DOHH2 (cell line): ENCODE measurements around the gene ZNF30.

Experiments
- H3F3A ChIP-seq: fragments of 200-600 bp; sonication (generic), shearing (Covaris generic); 2 replicates; pipeline ENCODE4 v1.6.0; 2016; ENCODE audit warnings: antibody characterized with exemption, mild to moderate bottlenecking; ENCODE audit not compliant: control insufficient read depth, insufficient read depth
- H3K27ac ChIP-seq: fragments of 200-600 bp; sonication (generic); 2 replicates; pipeline ENCODE4 v1.5.1; 2014; ENCODE audit warnings: low read depth, mild to moderate bottlenecking, low read length, moderate library complexity
- H3K27me3 ChIP-seq: fragments of 200-600 bp; sonication (generic); 2 replicates; pipeline ENCODE4 v1.6.1; 2014; ENCODE audit warnings: mild to moderate bottlenecking, low read length, mixed read lengths; ENCODE audit not compliant: control insufficient read depth
- H3K36me3 ChIP-seq: fragments of 200-600 bp; sonication (generic); 2 replicates; pipeline ENCODE4 v1.6.1; 2014; ENCODE audit warnings: mild to moderate bottlenecking, low read length, moderate library complexity, mixed read lengths; ENCODE audit not compliant: control insufficient read depth
- H3K4me1 ChIP-seq: fragments of 200-600 bp; sonication (generic); 2 replicates; pipeline ENCODE4 v1.6.1; 2014; ENCODE audit warnings: mild to moderate bottlenecking, low read length, mixed read lengths; ENCODE audit not compliant: control insufficient read depth
- H3K4me2 ChIP-seq: fragments of 200-600 bp; sonication (generic); 2 replicates; pipeline ENCODE4 v1.6.0; 2014; ENCODE audit warnings: mild to moderate bottlenecking, low read length, moderate library complexity
- H3K4me3 ChIP-seq: fragments of 200-600 bp; sonication (generic); 2 replicates; pipeline ENCODE4 v1.5.1; 2014; ENCODE audit warnings: mild to moderate bottlenecking, low read length, mixed read lengths
- H3K79me2 ChIP-seq: fragments of 200-600 bp; sonication (generic); 2 replicates; pipeline ENCODE4 v1.6.1; 2014; ENCODE audit warnings: mild to moderate bottlenecking, low read length, mixed read lengths; ENCODE audit not compliant: control insufficient read depth
- H3K9me2 ChIP-seq: fragments of 200-600 bp; sonication (generic); replicated peaks from 2 replicates; pipeline ENCODE4 v1.6.1; 2014; ENCODE audit warnings: mild to moderate bottlenecking, low read length, mixed read lengths; ENCODE audit not compliant: control insufficient read depth
- H3K9me3 ChIP-seq: fragments of 200-600 bp; sonication (generic); 2 replicates; pipeline ENCODE4 v1.6.1; 2014; ENCODE audit warnings: antibody characterized with exemption, low read length, mixed read lengths; ENCODE audit not compliant: control insufficient read depth, insufficient read depth
- H4K20me1 ChIP-seq: fragments of 200-600 bp; sonication (generic); 2 replicates; pipeline ENCODE4 v1.6.0; 2014; ENCODE audit warnings: low read depth, mild to moderate bottlenecking, antibody characterized with exemption, low read length, moderate library complexity; ENCODE audit not compliant: control insufficient read depth, insufficient read depth
- EZH2phosphoT487 ChIP-seq: fragments of 200-600 bp; sonication (generic); IDR thresholded peaks from 2 replicates; pipeline ENCODE4 v1.6.1; 2017; ENCODE audit warnings: borderline replicate concordance, mild to moderate bottlenecking, antibody characterized with exemption, low read length, moderate library complexity, mixed read lengths
- TF ChIP-seq, protein P1 (sequence below): fragments of 200-600 bp; sonication (generic); IDR thresholded peaks from one replicate; pipeline ENCODE4 v1.5.1; 2014; ENCODE audit warnings: antibody characterized with exemption, mild to moderate bottlenecking, low read depth, low read length; ENCODE audit not compliant: poor library complexity, severe bottlenecking

ZNF30 gene

DNA sequence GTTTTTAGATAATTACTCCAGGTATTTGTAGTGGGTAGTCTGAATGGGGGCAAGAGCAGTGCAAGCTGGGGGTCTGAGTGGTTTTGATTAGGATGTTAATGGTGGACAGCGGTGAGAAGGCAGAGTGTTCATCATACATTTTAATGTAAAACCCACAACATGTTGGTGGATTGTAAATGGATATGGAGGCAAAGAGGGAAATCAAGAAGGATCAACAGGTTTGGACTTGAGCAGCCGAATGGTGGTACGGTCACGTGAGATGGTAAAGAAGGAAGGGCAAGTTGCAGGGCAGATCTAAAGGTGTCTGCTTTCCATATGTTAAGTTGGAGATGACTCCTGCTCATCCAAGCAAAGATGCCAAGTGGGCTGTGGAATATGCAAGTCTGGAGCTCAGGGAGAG lies 9.5 kb downstream of the ZNF30 start:
- no peak for TF ChIP-seq EZH2phosphoT487
- TF ChIP-seq, protein P1, sequence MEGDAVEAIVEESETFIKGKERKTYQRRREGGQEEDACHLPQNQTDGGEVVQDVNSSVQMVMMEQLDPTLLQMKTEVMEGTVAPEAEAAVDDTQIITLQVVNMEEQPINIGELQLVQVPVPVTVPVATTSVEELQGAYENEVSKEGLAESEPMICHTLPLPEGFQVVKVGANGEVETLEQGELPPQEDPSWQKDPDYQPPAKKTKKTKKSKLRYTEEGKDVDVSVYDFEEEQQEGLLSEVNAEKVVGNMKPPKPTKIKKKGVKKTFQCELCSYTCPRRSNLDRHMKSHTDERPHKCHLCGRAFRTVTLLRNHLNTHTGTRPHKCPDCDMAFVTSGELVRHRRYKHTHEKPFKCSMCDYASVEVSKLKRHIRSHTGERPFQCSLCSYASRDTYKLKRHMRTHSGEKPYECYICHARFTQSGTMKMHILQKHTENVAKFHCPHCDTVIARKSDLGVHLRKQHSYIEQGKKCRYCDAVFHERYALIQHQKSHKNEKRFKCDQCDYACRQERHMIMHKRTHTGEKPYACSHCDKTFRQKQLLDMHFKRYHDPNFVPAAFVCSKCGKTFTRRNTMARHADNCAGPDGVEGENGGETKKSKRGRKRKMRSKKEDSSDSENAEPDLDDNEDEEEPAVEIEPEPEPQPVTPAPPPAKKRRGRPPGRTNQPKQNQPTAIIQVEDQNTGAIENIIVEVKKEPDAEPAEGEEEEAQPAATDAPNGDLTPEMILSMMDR: no peak
- Histone ChIP-seq H3K9me3 (no peaks in the 10 kb centered on the region), H3K79me2 (no peaks in the 10 kb centered on the region), H3K4me1 (no peaks in the 10 kb centered on the region), H3K4me2 (no peak overlapping the region), H3K4me3 (no peak overlapping the region), H3K27me3 (no peaks in the 10 kb centered on the region), H3K9me2 (no peaks in the 10 kb centered on the region), H3K27ac (no peak overlapping the region), H3K36me3 (no peaks in the 10 kb centered on the region), H3F3A (no peaks in the 10 kb centered on the region), H4K20me1 (no peaks in the 10 kb centered on the region)

DNA sequence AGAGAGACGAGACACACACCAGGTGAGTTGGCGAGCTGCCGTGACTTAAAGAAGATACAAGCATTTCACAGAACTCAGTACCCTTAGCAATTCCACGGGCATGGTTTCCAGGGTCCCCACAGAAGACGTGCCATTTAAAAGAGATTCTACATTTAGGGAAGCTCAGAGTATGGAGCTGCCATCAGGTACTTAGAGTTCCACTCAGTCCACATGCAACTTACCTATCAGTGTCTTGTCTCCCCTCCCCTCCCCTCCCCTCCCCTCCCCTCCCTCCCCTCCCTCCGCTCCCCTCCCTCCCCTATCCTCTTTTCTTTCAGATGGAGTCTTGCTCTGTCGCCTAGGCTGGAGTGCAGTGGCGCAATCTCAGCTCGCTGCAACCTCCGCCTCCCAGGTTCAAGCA lies 12.2 kb downstream of the ZNF30 start:
- no peaks in the 10 kb centered on the region for H3K79me2 ChIP-seq
- H3K9me2 ChIP-seq: no peaks in the 10 kb centered on the region
- no peaks in the 10 kb centered on the region for H3K4me1 ChIP-seq
- H3K27ac ChIP-seq: no peak overlapping the region
- no peaks in the 10 kb centered on the region for H4K20me1 ChIP-seq
- H3K36me3 ChIP-seq: peaks cover 7% of the 10 kb centered on the region; the same call in 1 of the 2 replicates
- H3K4me3 ChIP-seq: no peak overlapping the region
- TF ChIP-seq, protein P1: no peak
- TF ChIP-seq EZH2phosphoT487: no peak
- no peaks in the 10 kb centered on the region for H3K27me3 ChIP-seq
- H3K4me2 ChIP-seq: no peak overlapping the region
- H3K9me3 ChIP-seq: peaks cover 5% of the 10 kb centered on the region; the same call in 1 of the 2 replicates
- H3F3A ChIP-seq: no peaks in the 10 kb centered on the region

- no peak overlapping the region for H3K4me3 ChIP-seq
- H4K20me1 ChIP-seq: no peaks in the 10 kb centered on the region
- H3K4me1 ChIP-seq: no peaks in the 10 kb centered on the region
Observed at GRCh38 chr19:34943861-34944573, 17.3 kb downstream of the ZNF30 start.

More at GRCh38 chr19:34943861-34944573, 17.3 kb downstream of the ZNF30 start:
- TF ChIP-seq, protein P1: no peak
- TF ChIP-seq EZH2phosphoT487: no peak
- Histone ChIP-seq H3K27ac (no peak overlapping the region), H3K4me2 (no peak overlapping the region), H3K9me3 (peaks cover 14% of the 10 kb centered on the region; the same call in 1 of the 2 replicates), H3K9me2 (no peaks in the 10 kb centered on the region), H3K79me2 (no peaks in the 10 kb centered on the region), H3K36me3 (peaks cover 7% of the 10 kb centered on the region; the same call in 1 of the 2 replicates), H3K27me3 (no peaks in the 10 kb centered on the region), H3F3A (no peaks in the 10 kb centered on the region)
